Ovary (tissue), 3 donors: ENCODE results near the gene SCG3.

ENCODE experiments used
- POLR2A ChIP-seq: fragments of 450-650 bp; IDR thresholded peaks from one replicate; pipeline ENCODE4 v1.6.1; 2017; ENCODE audit warnings: antibody characterized with exemption, mild to moderate bottlenecking, moderate library complexity
- TF ChIP-seq, protein P1 (sequence below), 3 donors: fragments of 450-650 bp in 2 of 3; fragments of 200-600 bp in 1 of 3; IDR thresholded peaks; one replicate each; pipeline versions ENCODE4 v1.5.1 to v1.8.0; 2016 to 2022; ENCODE audit warnings: antibody characterized with exemption in 3 of 3, mild to moderate bottlenecking in 1 of 3
- donor health status: DM: no; HTN: no; CAD: no.

DNA sequence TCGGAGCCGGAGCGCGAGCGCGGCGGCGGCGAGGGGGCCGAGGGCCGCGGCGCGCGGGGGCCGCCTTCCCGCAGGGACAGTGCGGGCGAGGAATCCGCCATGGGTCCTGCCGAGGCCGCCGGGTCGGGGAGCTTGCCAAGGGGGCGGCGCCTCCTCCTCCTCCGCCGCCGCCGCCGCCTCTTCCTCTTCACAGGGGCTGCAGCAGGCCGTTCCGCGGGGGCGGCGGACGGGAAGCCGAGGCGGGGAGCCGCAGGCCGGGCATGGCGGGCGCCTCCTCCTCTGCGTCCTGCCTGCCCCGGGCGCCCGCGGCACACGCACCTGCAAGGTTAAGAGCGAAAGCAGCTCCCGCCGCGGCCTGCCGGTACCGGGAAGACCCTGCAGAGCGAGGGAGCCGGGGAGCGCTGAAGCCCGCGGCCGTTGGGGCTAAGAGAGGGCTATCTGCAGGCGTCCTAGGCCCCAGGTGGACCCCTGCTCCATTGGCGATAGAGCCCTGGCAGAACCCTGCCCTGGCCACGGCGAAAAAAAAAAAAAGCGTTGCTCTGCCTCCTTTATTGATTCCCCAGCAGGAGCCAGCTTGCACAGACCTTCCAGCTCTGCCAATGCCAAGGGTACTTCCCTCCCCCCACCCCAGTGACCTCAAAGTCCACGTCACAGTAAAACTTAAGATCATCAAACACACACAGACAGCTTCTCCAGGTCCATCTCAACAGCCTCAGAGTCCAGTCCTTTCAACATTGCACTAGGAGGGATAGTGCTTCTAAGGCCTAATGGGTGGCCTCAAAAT, 56.4 kb downstream of the SCG3 start, which contains the start of gene LYSMD2:
- TF ChIP-seq, protein P1, sequence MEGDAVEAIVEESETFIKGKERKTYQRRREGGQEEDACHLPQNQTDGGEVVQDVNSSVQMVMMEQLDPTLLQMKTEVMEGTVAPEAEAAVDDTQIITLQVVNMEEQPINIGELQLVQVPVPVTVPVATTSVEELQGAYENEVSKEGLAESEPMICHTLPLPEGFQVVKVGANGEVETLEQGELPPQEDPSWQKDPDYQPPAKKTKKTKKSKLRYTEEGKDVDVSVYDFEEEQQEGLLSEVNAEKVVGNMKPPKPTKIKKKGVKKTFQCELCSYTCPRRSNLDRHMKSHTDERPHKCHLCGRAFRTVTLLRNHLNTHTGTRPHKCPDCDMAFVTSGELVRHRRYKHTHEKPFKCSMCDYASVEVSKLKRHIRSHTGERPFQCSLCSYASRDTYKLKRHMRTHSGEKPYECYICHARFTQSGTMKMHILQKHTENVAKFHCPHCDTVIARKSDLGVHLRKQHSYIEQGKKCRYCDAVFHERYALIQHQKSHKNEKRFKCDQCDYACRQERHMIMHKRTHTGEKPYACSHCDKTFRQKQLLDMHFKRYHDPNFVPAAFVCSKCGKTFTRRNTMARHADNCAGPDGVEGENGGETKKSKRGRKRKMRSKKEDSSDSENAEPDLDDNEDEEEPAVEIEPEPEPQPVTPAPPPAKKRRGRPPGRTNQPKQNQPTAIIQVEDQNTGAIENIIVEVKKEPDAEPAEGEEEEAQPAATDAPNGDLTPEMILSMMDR (IDR thresholded peaks at IDR 0.05): no peak
- no peak for TF ChIP-seq POLR2A
